Mesenchymal stem cell (in vitro differentiated cells and primary cell): ENCODE results near the gene GNG7. TPM values are rescaled to one million over a fixed set of nuclear protein-coding genes. Genes with fewer than 3 reads are reported as not detected.

ENCODE experiments used
- DNase-seq: peaks from one replicate; pipeline ENCODE4 v3.0.0-alpha.2; 2013
- H2AFZ ChIP-seq: one replicate; pipeline ENCODE4 v1.6.1; 2013; ENCODE audit warnings: low read depth, mild to moderate bottlenecking, control low read depth, inconsistent platforms, low read length, moderate library complexity
- H2AK5ac ChIP-seq: 2 replicates; pipeline ENCODE4 v1.6.1; 2013; ENCODE audit warnings: low read length, moderate library complexity, mild to moderate bottlenecking, inconsistent platforms; ENCODE audit not compliant: severe bottlenecking
- H2BK120ac ChIP-seq: one replicate; pipeline ENCODE4 v1.6.1; 2013; ENCODE audit warnings: low read depth, mild to moderate bottlenecking, inconsistent platforms, low read length, moderate library complexity
- H2BK12ac ChIP-seq, 2 experiments: one replicate each; pipeline ENCODE4 v1.6.1; 2013; ENCODE audit warnings: inconsistent platforms in 2 of 2, low read length in 2 of 2, mild to moderate bottlenecking in 2 of 2, moderate library complexity in 2 of 2, control low read depth in 1 of 2
- H2BK15ac ChIP-seq: one replicate; pipeline ENCODE4 v1.6.1; 2013; ENCODE audit warnings: mild to moderate bottlenecking, low read depth, inconsistent platforms; ENCODE audit not compliant: poor library complexity, severe bottlenecking
- H2BK5ac ChIP-seq: 2 replicates; pipeline ENCODE4 v1.6.1; 2013; ENCODE audit warnings: low read depth, mild to moderate bottlenecking, low read length, control low read depth, inconsistent platforms; ENCODE audit not compliant: poor library complexity, severe bottlenecking
- H3K14ac ChIP-seq, 2 experiments: one replicate each; pipeline ENCODE4 v1.6.1; 2013; ENCODE audit warnings: inconsistent platforms in 2 of 2, low read length in 2 of 2, control low read depth in 1 of 2, mild to moderate bottlenecking in 1 of 2, moderate library complexity in 1 of 2
- H3K18ac ChIP-seq, 2 experiments: one replicate each; pipeline ENCODE4 v1.6.1; 2013; ENCODE audit warnings: inconsistent platforms in 2 of 2, low read length in 2 of 2, control low read depth in 1 of 2, low read depth in 1 of 2, mild to moderate bottlenecking in 1 of 2
- H3K23ac ChIP-seq, 2 experiments: one replicate each; pipeline ENCODE4 v1.6.1; 2013; ENCODE audit warnings: inconsistent platforms in 2 of 2, low read length in 2 of 2, mild to moderate bottlenecking in 2 of 2, moderate library complexity in 2 of 2, control low read depth in 1 of 2
- H3K27ac ChIP-seq: 2 replicates; pipeline ENCODE4 v1.5.1; 2013; ENCODE audit warnings: mild to moderate bottlenecking, moderate library complexity, low read length, control low read depth, inconsistent platforms; ENCODE audit not compliant: poor library complexity, severe bottlenecking
- H3K27me3 ChIP-seq, 2 experiments: 2 replicates each; pipeline versions ENCODE4 v1.6.1 to v1.7.0; 2013; ENCODE audit warnings: low read length in 2 of 2, mild to moderate bottlenecking in 2 of 2, moderate library complexity in 2 of 2, control low read depth in 1 of 2, inconsistent platforms in 1 of 2; ENCODE audit not compliant: control insufficient read depth in 1 of 2, insufficient read depth in 1 of 2
- H3K36me3 ChIP-seq, 2 experiments: 2 replicates each; pipeline versions ENCODE4 v1.6.1 to v1.7.0; 2013; ENCODE audit warnings: low read length in 2 of 2, control low read depth in 1 of 2, inconsistent platforms in 1 of 2, low read depth in 1 of 2, mild to moderate bottlenecking in 1 of 2; ENCODE audit not compliant: insufficient read depth in 2 of 2, control insufficient read depth in 1 of 2
- H3K4ac ChIP-seq, 2 experiments: one replicate each; pipeline ENCODE4 v1.6.1; 2013; ENCODE audit warnings: inconsistent platforms in 2 of 2, low read length in 2 of 2, mild to moderate bottlenecking in 2 of 2, moderate library complexity in 2 of 2, control low read depth in 1 of 2, low read depth in 1 of 2
- H3K4me1 ChIP-seq: 2 replicates; pipeline ENCODE4 v1.6.1; 2013; ENCODE audit warnings: low read depth, low read length, control low read depth; ENCODE audit not compliant: control insufficient read depth, insufficient read depth
- H3K4me2 ChIP-seq: 2 replicates; pipeline ENCODE4 v1.6.1; 2013; ENCODE audit warnings: low read length, mild to moderate bottlenecking, inconsistent platforms; ENCODE audit not compliant: poor library complexity, severe bottlenecking
- H3K4me3 ChIP-seq, 2 experiments: 2 replicates each; pipeline versions ENCODE4 v1.5.1 to v1.7.0; 2013; ENCODE audit warnings: low read length in 2 of 2, mild to moderate bottlenecking in 2 of 2, control low read depth in 1 of 2, low read depth in 1 of 2; ENCODE audit not compliant: insufficient read depth in 1 of 2
- H3K79me1 ChIP-seq: replicated peaks from 2 replicates; pipeline ENCODE4 v1.6.1; 2013; ENCODE audit warnings: mild to moderate bottlenecking, control low read depth, low read length, inconsistent platforms; ENCODE audit not compliant: poor library complexity, severe bottlenecking
- H3K9ac ChIP-seq: 2 replicates; pipeline ENCODE4 v1.7.0; 2013; ENCODE audit warnings: mild to moderate bottlenecking, low read length, moderate library complexity
- H3K9me3 ChIP-seq: 2 replicates; pipeline ENCODE4 v1.7.0; 2013; ENCODE audit warnings: mild to moderate bottlenecking, low read length; ENCODE audit not compliant: control insufficient read depth
- H4K8ac ChIP-seq: one replicate; pipeline ENCODE4 v1.6.1; 2013; ENCODE audit warnings: inconsistent platforms, mild to moderate bottlenecking, low read length, moderate library complexity
- H4K91ac ChIP-seq: one replicate; pipeline ENCODE4 v1.6.1; 2013; ENCODE audit warnings: mild to moderate bottlenecking, low read length, inconsistent platforms
- WGBS: methylation state at CpG from one replicate; pipeline ENCODE4 v1.1.7; 2013; ENCODE audit warnings: mixed read lengths; 5-methylcytosine and 5-hydroxymethylcytosine counted together
- polyA plus RNA-seq, 2 experiments: library from polyadenylated mRNA; stranded (reverse); fragments of 200-250 nt; gene quantifications; one replicate each; pipeline ENCODE4 v1.2.3, GENCODE V29; 2013

The GNG7 gene
- 0.72 TPM for polyA plus RNA-seq (2013, experiment 1 of 2)
- polyA plus RNA-seq (2013, experiment 2 of 2), result 0.58 TPM

- H3K36me3 ChIP-seq, result no peaks in the 10 kb centered on the region
- H3K4me1 ChIP-seq, result peaks cover 6% of the 10 kb centered on the region
- no peak within 1 kb of the TSS for H3K9ac ChIP-seq
- H3K4ac ChIP-seq, result peak within 1 kb of the TSS in 1 of 2 experiments; percentile 15
- WGBS, result 3% methylated on average over 58 of the region's 77 CpGs
- H4K91ac ChIP-seq, result no peak within 1 kb of the TSS
- H3K4me3 ChIP-seq, result peak within 1 kb of the TSS in 1 of 2 experiments; percentile 54
- H2BK120ac ChIP-seq, result no peak within 1 kb of the TSS
- H2BK5ac ChIP-seq, result no peak within 1 kb of the TSS
- H2BK15ac ChIP-seq, result peak within 1 kb of the TSS; percentile 80
- no peak within 1 kb of the TSS for H3K27ac ChIP-seq
- H4K8ac ChIP-seq, result peak within 1 kb of the TSS; percentile 37
- no peak within 1 kb of the TSS for H3K14ac ChIP-seq
- H3K4me2 ChIP-seq, result peak within 1 kb of the TSS; percentile 77
- H2AK5ac ChIP-seq, result no peak within 1 kb of the TSS
- H2BK12ac ChIP-seq, result peak within 1 kb of the TSS in 1 of 2 experiments; percentile 60
- DNase-seq, result peak; percentile 78
- peaks cover 54 to 61% of the 10 kb centered on the region in 2 experiments for H3K27me3 ChIP-seq
- no peaks in the 10 kb centered on the region for H3K9me3 ChIP-seq
- H3K23ac ChIP-seq, result no peak within 1 kb of the TSS
- no peaks in the 10 kb centered on the region for H3K79me1 ChIP-seq
- H2AFZ ChIP-seq, result no peak within 1 kb of the TSS
- H3K18ac ChIP-seq, result peak within 1 kb of the TSS; percentile 43 to 49
These were observed at the start of gene GNG7 for GRCh38 chr19:2702170-2703076. GNG7 (minus strand) TSS chr19:2702694; CDS start chr19:2520688, 182,006 bp downstream.

- 92% methylated on average over 21 of the region's 21 CpGs for WGBS
- Histone ChIP-seq H3K4me3 (no peak overlapping the region), H4K91ac (no peak overlapping the region), H3K4me1 (peaks cover 3% of the 10 kb centered on the region), H2BK120ac (no peak overlapping the region), H3K36me3 (peaks cover 30 to 42% of the 10 kb centered on the region in 2 experiments), H2BK12ac (no peak overlapping the region), H3K9ac (no peak overlapping the region), H3K18ac (no peak overlapping the region), H3K4me2 (no peak overlapping the region), H3K14ac (no peak overlapping the region), H3K27me3 (peaks cover 0 to 8% of the 10 kb centered on the region in 2 experiments), H3K4ac (no peak overlapping the region), H2BK5ac (no peak overlapping the region), H3K9me3 (no peaks in the 10 kb centered on the region), H2BK15ac (no peak overlapping the region), H2AFZ (no peak overlapping the region), H4K8ac (no peak overlapping the region), H2AK5ac (no peak overlapping the region), H3K27ac (no peak overlapping the region), H3K79me1 (no peaks in the 10 kb centered on the region), H3K23ac (no peak overlapping the region)
- no peak for DNase-seq
These were observed 48.9 kb upstream of the GNG7 start for GRCh38 chr19:2751438-2751830.

DNA sequence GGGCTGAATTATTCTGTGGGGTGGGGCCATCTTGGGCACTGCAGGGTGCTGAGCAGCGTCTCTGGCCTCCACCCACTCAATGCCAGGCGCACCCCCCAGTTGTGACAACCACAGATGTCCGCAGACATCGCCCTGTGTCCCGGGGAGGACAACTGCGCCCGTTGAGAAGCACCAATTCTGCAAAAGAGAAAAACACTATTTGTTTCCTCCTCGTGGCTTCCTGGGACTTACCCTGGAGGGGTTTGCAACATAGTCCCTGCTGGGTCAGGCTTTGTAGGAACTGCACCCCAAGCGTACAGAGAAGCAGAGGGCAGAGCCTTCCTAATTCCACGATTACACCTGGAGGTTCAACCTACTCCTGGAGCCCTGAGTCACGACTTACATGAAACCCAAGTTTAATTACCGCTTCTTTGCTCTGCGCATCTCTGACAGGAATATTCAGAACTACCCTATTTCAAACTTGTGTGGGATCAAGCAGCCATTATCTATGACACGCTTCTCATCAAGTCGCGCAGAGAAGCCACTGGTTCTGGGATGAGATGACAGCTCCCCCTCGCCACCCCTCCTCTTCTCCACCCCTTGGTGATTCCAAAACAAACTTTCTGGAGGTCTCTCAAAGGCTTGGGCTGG lies 48.4 kb upstream of the GNG7 start:
- no peak overlapping the region for H2BK12ac ChIP-seq
- H2AFZ ChIP-seq, result no peak overlapping the region
- H3K9me3 ChIP-seq, result no peaks in the 10 kb centered on the region
- no peak overlapping the region for H2BK5ac ChIP-seq
- H3K4me3 ChIP-seq, result no peak overlapping the region
- peaks cover 3% of the 10 kb centered on the region for H3K4me1 ChIP-seq
- H2BK120ac ChIP-seq, result no peak overlapping the region
- peaks cover 0 to 12% of the 10 kb centered on the region in 2 experiments for H3K27me3 ChIP-seq
- no peaks in the 10 kb centered on the region for H3K79me1 ChIP-seq
- H3K14ac ChIP-seq, result no peak overlapping the region
- no peak overlapping the region for H3K23ac ChIP-seq
- no peak overlapping the region for H4K8ac ChIP-seq
- peaks cover 25 to 38% of the 10 kb centered on the region in 2 experiments for H3K36me3 ChIP-seq
- H4K91ac ChIP-seq, result no peak overlapping the region
- no peak overlapping the region for H3K9ac ChIP-seq
- H3K18ac ChIP-seq, result no peak overlapping the region
- H2AK5ac ChIP-seq, result no peak overlapping the region
- no peak for DNase-seq
- H3K27ac ChIP-seq, result no peak overlapping the region
- no peak overlapping the region for H3K4ac ChIP-seq
- H3K4me2 ChIP-seq, result no peak overlapping the region
- 95% methylated on average over 16 of the region's 17 CpGs for WGBS
- H2BK15ac ChIP-seq, result no peak overlapping the region

- no peak overlapping the region for H2AK5ac ChIP-seq
These were observed 44.9 kb upstream of the GNG7 start for GRCh38 chr19:2747349-2747748.

More at GRCh38 chr19:2747349-2747748, 44.9 kb upstream of the GNG7 start:
- H3K9me3 ChIP-seq, result no peaks in the 10 kb centered on the region
- no peak overlapping the region for H2BK15ac ChIP-seq
- no peak overlapping the region for H3K27ac ChIP-seq
- no peak overlapping the region for H3K23ac ChIP-seq
- no peak overlapping the region for H3K14ac ChIP-seq
- 69% methylated on average over 7 of the region's 7 CpGs for WGBS
- peaks cover 0 to 2% of the 10 kb centered on the region in 2 experiments for H3K36me3 ChIP-seq
- H3K9ac ChIP-seq, result no peak overlapping the region
- no peak overlapping the region for H2BK5ac ChIP-seq
- no peaks in the 10 kb centered on the region for H3K79me1 ChIP-seq
- no peak overlapping the region for H3K4ac ChIP-seq
- no peak overlapping the region for H3K4me3 ChIP-seq
- H4K8ac ChIP-seq, result no peak overlapping the region
- no peak overlapping the region for H2AFZ ChIP-seq
- DNase-seq, result no peak
- no peak overlapping the region for H2BK12ac ChIP-seq
- peaks cover 9 to 22% of the 10 kb centered on the region in 2 experiments for H3K27me3 ChIP-seq
- no peak overlapping the region for H3K18ac ChIP-seq
- H2BK120ac ChIP-seq, result no peak overlapping the region
- H3K4me2 ChIP-seq, result no peak overlapping the region
- no peak overlapping the region for H4K91ac ChIP-seq
- H3K4me1 ChIP-seq, result peaks cover 3% of the 10 kb centered on the region
